Measurements from ENCODE around the gene RUBCN.

- TF ChIP-seq CTCF (IDR thresholded peaks at IDR 0.05; ENCODE audit: borderline replicate concordance, extremely low read depth, low read length, poor library complexity, severe bottlenecking): no peak
- no peak for TF ChIP-seq EZH2 (IDR thresholded peaks at IDR 0.05; ENCODE audit: borderline replicate concordance, low read depth, low read length, severe bottlenecking)
These were observed 63.5 kb downstream of the RUBCN start for GRCh38 chr3:197673170-197673569.

Measured in DND-41 (cell line).